PC-3 (cell line): ENCODE data around the gene TRIL. TPM values are rescaled to one million over a fixed set of nuclear protein-coding genes. Genes with fewer than 3 reads are reported as not detected.

Experiments used
- ATAC-seq: fragments of 200-7000 bp; cut with Tn5 transposase; 2 replicates; pipeline ENCODE4 v1.9.1; 2020; ENCODE audit warnings: mild to moderate bottlenecking, moderate library complexity
- BruUV-seq: library from RNA; stranded (reverse); fragments of 400-500 nt; replicated peaks from 2 replicates; lab custom pipeline; 2021; lab: Mats Ljungman, UMichigan
- CTCF ChIA-PET: fragments of 300-600 bp; sonication (Branson Sonifier 250); formaldehyde crosslinking; loops from one replicate; lab custom pipeline; 2022; ENCODE audit warnings: antibody characterized with exemption; lab: Charles Lee
- POLR2A ChIA-PET: fragments of 300-600 bp; sonication (Branson Sonifier 250); formaldehyde crosslinking; loops from one replicate; lab custom pipeline; 2022; ENCODE audit warnings: antibody characterized with exemption; ENCODE audit not compliant: unreplicated experiment; lab: Charles Lee
- DNase-seq: peaks from one replicate; pipeline ENCODE4 v3.0.0-alpha.2; 2015
- H2AFZ ChIP-seq: fragments of 300-600 bp; sonication (generic); 2 replicates; pipeline ENCODE4 v1.6.0; 2016; ENCODE audit warnings: antibody characterized with exemption, low read length
- H3F3A ChIP-seq: fragments of 300-600 bp; sonication (generic); one replicate; pipeline ENCODE4 v1.6.0; 2017; ENCODE audit warnings: antibody characterized with exemption, low read length, control low read depth, mild to moderate bottlenecking; ENCODE audit not compliant: unreplicated experiment
- H3K27ac ChIP-seq: fragments of 300-600 bp; sonication (generic); 2 replicates; pipeline ENCODE4 v1.5.1; 2016; ENCODE audit warnings: mild to moderate bottlenecking, low read length
- H3K27me3 ChIP-seq: fragments of 300-600 bp; sonication (generic); 2 replicates; pipeline ENCODE4 v1.6.1; 2016; ENCODE audit warnings: low read length, mixed read lengths
- H3K36me3 ChIP-seq: fragments of 300-600 bp; sonication (generic); 2 replicates; pipeline ENCODE4 v1.6.1; 2016; ENCODE audit warnings: low read depth, mixed run types, low read length, mixed read lengths
- H3K4me1 ChIP-seq: fragments of 300-600 bp; sonication (generic); 2 replicates; pipeline ENCODE4 v1.5.1; 2016; ENCODE audit warnings: low read length; ENCODE audit not compliant: insufficient read depth
- H3K4me2 ChIP-seq: fragments of 300-600 bp; sonication (generic); 2 replicates; pipeline ENCODE4 v1.6.0; 2016; ENCODE audit warnings: low read length
- H3K4me3 ChIP-seq: fragments of 300-600 bp; sonication (generic); 2 replicates; pipeline ENCODE4 v1.5.1; 2016; ENCODE audit warnings: mild to moderate bottlenecking, low read length, mixed read lengths
- H3K79me2 ChIP-seq: fragments of 300-600 bp; sonication (generic); 2 replicates; pipeline ENCODE4 v1.6.1; 2017; ENCODE audit warnings: low read length, mixed read lengths
- H3K9ac ChIP-seq: fragments of 300-600 bp; sonication (generic); 2 replicates; pipeline ENCODE4 v1.6.0; 2016; ENCODE audit warnings: mild to moderate bottlenecking, low read length
- H3K9me2 ChIP-seq: fragments of 300-600 bp; sonication (generic); replicated peaks from 2 replicates; pipeline ENCODE4 v1.6.1; 2016; ENCODE audit warnings: mixed run types, low read length, mixed read lengths
- H3K9me3 ChIP-seq: fragments of 300-600 bp; sonication (generic); 2 replicates; pipeline ENCODE4 v1.6.1; 2016; ENCODE audit warnings: low read length, mixed read lengths
- H4K20me1 ChIP-seq: fragments of 300-600 bp; sonication (generic); 2 replicates; pipeline ENCODE4 v1.6.1; 2016; ENCODE audit warnings: low read length, mixed read lengths
- CTCF ChIP-seq: fragments of 300-600 bp; sonication (generic); conservative IDR thresholded peaks from 2 replicates; pipeline ENCODE4 v1.5.1; 2017; ENCODE audit warnings: antibody characterized with exemption, low read depth, mild to moderate bottlenecking, low read length
- EZH2 ChIP-seq: fragments of 300-600 bp; sonication (generic); IDR thresholded peaks from one replicate; pipeline ENCODE4 v1.6.1; 2017; ENCODE audit warnings: antibody characterized with exemption, mild to moderate bottlenecking, low read length; ENCODE audit not compliant: unreplicated experiment
- EZH2phosphoT487 ChIP-seq: fragments of 300-600 bp; sonication (generic); IDR thresholded peaks from 2 replicates; pipeline ENCODE4 v1.6.1; 2018; ENCODE audit warnings: mild to moderate bottlenecking, antibody characterized with exemption, low read length, borderline replicate concordance
- intact Hi-C: fragments of 100-400 bp; cut with micrococcal nuclease; formaldehyde crosslinking; loops from 2 replicates; pipeline ENCODE4 v1.9.0; 2023
- total RNA-seq: library from RNA; depleted of rRNA; stranded (reverse); fragments of >200 nt; gene quantifications from 2 replicates; pipeline ENCODE4 v1.2.3, GENCODE V29; 2014

The TRIL gene
- total RNA-seq, 1 experiment from 2014 or later: 0.29 TPM

GRCh38 chr7:28986765-28987110, 28.6 kb upstream of the TRIL start:
- ATAC-seq: no peak
- no peak overlapping the region for H2AFZ ChIP-seq
- CTCF ChIA-PET: interaction anchor here (0.6 kb wide), 1 partner anchor 495 kb away, joined by 4 read pairs; no protein-coding TSS in a partner anchor

GRCh38 chr7:28986028-28986764, 28.1 kb upstream of the TRIL start:
- DNase-seq: no peak
- Histone ChIP-seq H2AFZ (no peak overlapping the region), H3K79me2 (no peaks in the 10 kb centered on the region), H3K36me3 (no peaks in the 10 kb centered on the region), H3K4me2 (no peak overlapping the region), H3K9ac (no peak overlapping the region), H4K20me1 (no peaks in the 10 kb centered on the region), H3K27ac (no peak overlapping the region), H3F3A (no peaks in the 10 kb centered on the region), H3K4me1 (peaks cover 12% of the 10 kb centered on the region), H3K27me3 (no peaks in the 10 kb centered on the region), H3K9me2 (no peaks in the 10 kb centered on the region), H3K4me3 (no peak overlapping the region), H3K9me3 (no peaks in the 10 kb centered on the region)
- ChIA-PET CTCF (interaction anchor here (0.6 kb wide), 1 partner anchor 495 kb away, joined by 4 read pairs; no protein-coding TSS in a partner anchor), POLR2A (no interaction called here)
- no TSS peak for BruUV-seq
- TF ChIP-seq EZH2phosphoT487 (no peak), EZH2 (no peak), CTCF (no peak)
- no peak for ATAC-seq
- intact Hi-C loops: no loop called here

More at GRCh38 chr7:28986765-28987110, 28.6 kb upstream of the TRIL start:
- no peak overlapping the region for H3K9ac ChIP-seq
- H3K4me1 ChIP-seq: peaks cover 11% of the 10 kb centered on the region
- H3K27ac ChIP-seq: no peak overlapping the region
- no peaks in the 10 kb centered on the region for H3K9me2 ChIP-seq
- H3K79me2 ChIP-seq: no peaks in the 10 kb centered on the region
- no peaks in the 10 kb centered on the region for H3K9me3 ChIP-seq
- H3K27me3 ChIP-seq: no peaks in the 10 kb centered on the region
- H3K36me3 ChIP-seq: no peaks in the 10 kb centered on the region
- POLR2A ChIA-PET: no interaction called here
- H4K20me1 ChIP-seq: no peaks in the 10 kb centered on the region
- no peak overlapping the region for H3K4me2 ChIP-seq
- TF ChIP-seq CTCF (no peak), EZH2phosphoT487 (no peak), EZH2 (no peak)
- no peak overlapping the region for H3K4me3 ChIP-seq
- no peak for DNase-seq
- BruUV-seq: no TSS peak
- H3F3A ChIP-seq: no peaks in the 10 kb centered on the region
- intact Hi-C loops: no loop called here

- Histone ChIP-seq H3K9me2 (no peaks in the 10 kb centered on the region), H3K79me2 (no peaks in the 10 kb centered on the region), H3K4me1 (peaks cover 18% of the 10 kb centered on the region), H2AFZ (peak overlapping the region; percentile 71; the same call in 1 of the 2 replicates), H3K9me3 (no peaks in the 10 kb centered on the region), H3K4me2 (peak overlapping the region; percentile 56), H3F3A (no peaks in the 10 kb centered on the region), H3K9ac (no peak overlapping the region; the same call in 1 of the 2 replicates), H3K27ac (peak overlapping the region; percentile 26; the same call in 1 of the 2 replicates), H3K4me3 (no peak overlapping the region), H3K36me3 (no peaks in the 10 kb centered on the region), H4K20me1 (no peaks in the 10 kb centered on the region), H3K27me3 (no peaks in the 10 kb centered on the region)
- BruUV-seq: no TSS peak
- ATAC-seq (peak; percentile 89), DNase-seq (peak; percentile 69)
- CTCF ChIA-PET: interaction anchor here (0.6 kb wide), 1 partner anchor 28 kb away, joined by 3 read pairs; no protein-coding TSS in a partner anchor
- POLR2A ChIA-PET: no interaction called here
- no peak for TF ChIP-seq CTCF
- TF ChIP-seq EZH2phosphoT487: no peak
- no peak for TF ChIP-seq EZH2
- intact Hi-C loops: loop anchor here (1.0 kb wide), 1 partner anchor 54 kb away; no protein-coding TSS in a partner anchor
Measured at GRCh38 chr7:28984631-28985030, 26.5 kb upstream of the TRIL start.
